Superior temporal gyrus (tissue), 1 donor: ENCODE data around the gene TBRG4.
"Not testable (repeated sequence)": the region's sequence is repeated elsewhere in the genome, so short reads cannot be mapped to it uniquely, and the experiment has no call there.

Experiments
- DNase-seq: peaks from one replicate; pipeline ENCODE4 v3.0.0-alpha.2; 2016; ENCODE audit errors: extremely low spot score

Gene TBRG4

GRCh38 chr7:45111298-45112223 lies at the start of gene TBRG4:
TSS of gene TBRG4 (minus strand) at chr7:45111697. CDS start at chr7:45109237, 2,460 bp downstream.
- peak; percentile 96 for DNase-seq

GRCh38 chr7:45161138-45161537 lies 49.6 kb upstream of the TBRG4 start:
- DNase-seq, result no peak

GRCh38 chr7:45160417-45160881 lies 49.0 kb upstream of the TBRG4 start:
- DNase-seq, result peak; percentile 35

- no peak for DNase-seq
Measured at GRCh38 chr7:45159296-45159695, 47.8 kb upstream of the TBRG4 start.

- no peak for DNase-seq
Measured at GRCh38 chr7:45158471-45158870, 47.0 kb upstream of the TBRG4 start.

GRCh38 chr7:45157653-45158401 lies 46.3 kb upstream of the TBRG4 start, which contains the start of gene RAMP3:
TSS of gene RAMP3 (plus strand) at chr7:45157791. CDS start at chr7:45157829, 38 bp downstream.
- no peak for DNase-seq

- no peak for DNase-seq
Measured at GRCh38 chr7:45157286-45157652, 45.8 kb upstream of the TBRG4 start.

GRCh38 chr7:45156516-45157272 lies 45.2 kb upstream of the TBRG4 start:
- DNase-seq, result no peak

GRCh38 chr7:45155941-45156340 lies 44.4 kb upstream of the TBRG4 start:
- no peak for DNase-seq

- DNase-seq, result no peak
Measured at GRCh38 chr7:45155357-45155900, 43.9 kb upstream of the TBRG4 start.

GRCh38 chr7:45153861-45154260 lies 42.4 kb upstream of the TBRG4 start:
- not testable (repeated sequence) for DNase-seq

- no peak for DNase-seq
Measured at GRCh38 chr7:45153233-45153632, 41.7 kb upstream of the TBRG4 start.

GRCh38 chr7:45151967-45152366 lies 40.5 kb upstream of the TBRG4 start:
- no peak for DNase-seq

GRCh38 chr7:45151131-45151684 lies 39.7 kb upstream of the TBRG4 start:
- no peak for DNase-seq

- DNase-seq, result no peak
Measured at GRCh38 chr7:45150199-45150598, 38.7 kb upstream of the TBRG4 start.

- DNase-seq, result no peak
Measured at GRCh38 chr7:45149606-45150005, 38.1 kb upstream of the TBRG4 start.

- no peak for DNase-seq
Measured at GRCh38 chr7:45148653-45148973, 37.1 kb upstream of the TBRG4 start.

GRCh38 chr7:45147858-45148652 lies 36.6 kb upstream of the TBRG4 start:
- no peak for DNase-seq

GRCh38 chr7:45146531-45147379 lies 35.3 kb upstream of the TBRG4 start:
- DNase-seq, result no peak

- DNase-seq, result no peak
Measured at GRCh38 chr7:45145881-45146280, 34.4 kb upstream of the TBRG4 start.
